HG03280 (cell line): Measurements from ENCODE around the gene TRIM14.
"Not testable (repeated sequence)": the region's sequence is repeated elsewhere in the genome, so short reads cannot be mapped to it uniquely, and the experiment has no call there.

Experiments
- ATAC-seq: cut with Tn5 transposase; IDR thresholded peaks from one replicate; pipeline ENCODE4 v1.9.1; 2021; ENCODE audit warnings: mild to moderate bottlenecking, moderate library complexity; ENCODE audit not compliant: unreplicated experiment

TRIM14 gene

GRCh38 chr9:98020476-98021145 is 98.4 kb downstream of the TRIM14 start:
- ATAC-seq = no peak

- ATAC-seq = not testable (repeated sequence)
Measured at GRCh38 chr9:98019869-98020268, 99.2 kb downstream of the TRIM14 start.
